Panc1 (cell line): ENCODE data around the gene CTXN1. TPM values are rescaled to one million over a fixed set of nuclear protein-coding genes. Genes with fewer than 3 reads are reported as not detected.

ENCODE experiments used
- ATAC-seq: fragments of 200-7000 bp; cut with Tn5 transposase; 2 replicates; pipeline ENCODE4 v1.9.1; 2020; ENCODE audit warnings: mild to moderate bottlenecking, moderate library complexity
- BruUV-seq: library from RNA; stranded (reverse); fragments of 400-500 nt; replicated peaks from 2 replicates; lab custom pipeline; 2021; lab: Mats Ljungman, UMichigan
- CTCF ChIA-PET: fragments of 300-600 bp; sonication (Branson Sonifier 250); formaldehyde crosslinking; loops from one replicate; lab custom pipeline; 2022; ENCODE audit warnings: antibody characterized with exemption; lab: Charles Lee
- POLR2A ChIA-PET: fragments of 300-600 bp; sonication (Branson Sonifier 250); formaldehyde crosslinking; loops from one replicate; lab custom pipeline; 2022; ENCODE audit warnings: antibody characterized with exemption; lab: Charles Lee
- DNase-seq: peaks from one replicate; pipeline ENCODE4 v3.0.0-alpha.2; 2010; ENCODE audit warnings: low read depth, low spot score
- H3K27ac ChIP-seq: 2 replicates; pipeline ENCODE4 v1.5.1; 2011; ENCODE audit warnings: mild to moderate bottlenecking, low read length, inconsistent platforms
- H3K27me3 ChIP-seq: fragments of 200-500 bp; sonication (Bioruptor generic); 2 replicates; pipeline ENCODE4 v1.6.0; 2014; ENCODE audit warnings: low read length, inconsistent platforms; ENCODE audit not compliant: control insufficient read depth, insufficient read depth
- H3K36me3 ChIP-seq: fragments of 200-500 bp; sonication (Bioruptor generic); 2 replicates; pipeline ENCODE4 v1.5.1; 2014; ENCODE audit warnings: inconsistent platforms, mild to moderate bottlenecking, low read length, moderate library complexity; ENCODE audit not compliant: control insufficient read depth, insufficient read depth
- H3K4me1 ChIP-seq: 2 replicates; pipeline ENCODE4 v1.5.1; 2011; ENCODE audit warnings: inconsistent platforms, mild to moderate bottlenecking, low read length, moderate library complexity; ENCODE audit not compliant: control insufficient read depth, insufficient read depth
- H3K4me3 ChIP-seq, 2 experiments: 2 replicates each; pipeline ENCODE4 v1.5.1; 2011 to 2012; ENCODE audit warnings: low read depth in 2 of 2, low read length in 2 of 2, mild to moderate bottlenecking in 2 of 2, inconsistent platforms in 1 of 2, moderate library complexity in 1 of 2
- H3K9me3 ChIP-seq: fragments of 200-500 bp; sonication (Bioruptor generic); 2 replicates; pipeline ENCODE4 v1.5.1; 2014; ENCODE audit warnings: low read depth, mild to moderate bottlenecking, inconsistent platforms, low read length, moderate library complexity; ENCODE audit not compliant: control insufficient read depth, insufficient read depth
- CTCF ChIP-seq: fragments of 450-650 bp; IDR thresholded peaks from 2 replicates; pipeline ENCODE4 v1.5.1; 2017; ENCODE audit warnings: mild to moderate bottlenecking
- POLR2AphosphoS5 ChIP-seq: IDR thresholded peaks from 2 replicates; pipeline ENCODE4 v1.6.1; 2012; ENCODE audit warnings: mild to moderate bottlenecking, low read depth, low read length, moderate library complexity
- REST ChIP-seq, 2 experiments: IDR thresholded peaks; 2 replicates each; pipeline ENCODE4 v1.6.1; 2011 to 2012; ENCODE audit warnings: low read depth in 2 of 2, control low read depth in 1 of 2, low read length in 1 of 2, mild to moderate bottlenecking in 1 of 2, moderate library complexity in 1 of 2; ENCODE audit not compliant: insufficient read depth in 1 of 2
- SIN3A ChIP-seq: IDR thresholded peaks from 2 replicates; pipeline ENCODE4 v1.6.1; 2012; ENCODE audit warnings: low read depth, mild to moderate bottlenecking, low read length, moderate library complexity, borderline replicate concordance; ENCODE audit not compliant: insufficient read depth
- TCF7L2 ChIP-seq: IDR thresholded peaks from 2 replicates; pipeline ENCODE4 v1.6.1; 2011; ENCODE audit warnings: mild to moderate bottlenecking, low read depth, low read length, inconsistent platforms
- in situ Hi-C: cut with HindIII; loops from 2 replicates; pipeline ENCODE4 v1.10.0; 2016; ENCODE audit warnings: low sequenced_read_pairs, low pct_unique_long_range_greater_than_20kb
- intact Hi-C: fragments of 100-400 bp; cut with micrococcal nuclease; formaldehyde crosslinking; loops from one replicate; pipeline ENCODE4 v1.10.0; 2022; ENCODE audit not compliant: unreplicated experiment
- total RNA-seq: library from RNA; stranded (reverse); gene quantifications from one replicate; pipeline ENCODE4 v1.2.1, GENCODE V29; 2021; ENCODE audit not compliant: unreplicated experiment

The CTXN1 gene
- total RNA-seq, 1 experiment from 2014 or later = 89.4 TPM

GRCh38 chr19:7908742-7909461 is 17.0 kb downstream of the CTXN1 start:
- no TSS peak for BruUV-seq
- in situ Hi-C loops (no loop called here), intact Hi-C loops (no loop called here)
- no peak overlapping the region for H3K27ac ChIP-seq
- H3K9me3 ChIP-seq = no peaks in the 10 kb centered on the region
- no peaks in the 10 kb centered on the region for H3K27me3 ChIP-seq
- H3K36me3 ChIP-seq = no peaks in the 10 kb centered on the region; the same call in 1 of the 2 replicates
- no peak for DNase-seq
- peaks cover 9% of the 10 kb centered on the region for H3K4me1 ChIP-seq
- TF ChIP-seq TCF7L2 = no peak
- TF ChIP-seq CTCF = no peak; the same call in 1 of the 2 replicates
- no peak for TF ChIP-seq REST (IDR thresholded peaks at IDR 0.05; ENCODE audit: insufficient read depth in 1 of 2, low read depth in 2 of 2, low read length in 1 of 2)
- TF ChIP-seq SIN3A = no peak
- no peak for TF ChIP-seq POLR2AphosphoS5
- POLR2A ChIA-PET = interaction anchor here (0.6 kb wide), 1 partner anchor 62 kb away, joined by 5 read pairs; no protein-coding TSS in a partner anchor
- CTCF ChIA-PET = interaction anchor here (1.0 to 1.1 kb wide), 2 partner anchors 12 to 39 kb away, joined by 3 to 5 read pairs; partner anchors contain the start of gene SNAPC2
- H3K4me3 ChIP-seq = no peak overlapping the region
- ATAC-seq = no peak; the same call in 1 of the 2 replicates

GRCh38 chr19:7908078-7908699 is 17.7 kb downstream of the CTXN1 start:
- TF ChIP-seq TCF7L2 = no peak
- no peak for TF ChIP-seq CTCF
- TF ChIP-seq POLR2AphosphoS5 = no peak
- no peak for TF ChIP-seq REST (IDR thresholded peaks at IDR 0.05; ENCODE audit: insufficient read depth in 1 of 2, low read depth in 2 of 2, low read length in 1 of 2)
- no peak for TF ChIP-seq SIN3A
- in situ Hi-C loops = no loop called here
- Histone ChIP-seq H3K9me3 (no peaks in the 10 kb centered on the region), H3K27me3 (no peaks in the 10 kb centered on the region), H3K4me1 (peaks cover 6% of the 10 kb centered on the region; the same call in 1 of the 2 replicates), H3K4me3 (no peak overlapping the region), H3K36me3 (no peaks in the 10 kb centered on the region; the same call in 1 of the 2 replicates), H3K27ac (no peak overlapping the region)
- CTCF ChIA-PET = interaction anchor here (1.0 to 1.1 kb wide), 2 partner anchors 12 to 39 kb away, joined by 3 to 5 read pairs; partner anchors contain the start of gene SNAPC2
- BruUV-seq = no TSS peak
- POLR2A ChIA-PET = interaction anchor here (0.6 kb wide), 1 partner anchor 61 kb away, joined by 5 read pairs; no protein-coding TSS in a partner anchor
- DNase-seq (no peak), ATAC-seq (no peak; the same call in 1 of the 2 replicates)
- intact Hi-C loops = no loop called here
